ENCODE data around the gene SFSWAP. TPM values are rescaled to one million over a fixed set of nuclear protein-coding genes. Genes with fewer than 3 reads are reported as not detected.

SFSWAP gene
- total and polyA plus RNA-seq, 2 of the 13 experiments (the other 11 are each of a cell fraction or from before 2014, with no cell fraction given) = 17.1 to 27.7 TPM

GRCh38 chr12:131755305-131756113 is 44.6 kb downstream of the SFSWAP start (continued):
- TF ChIP-seq MED8 (CRISPR knock-in tag; IDR thresholded peaks at IDR 0.05; ENCODE audit: insufficient replicate concordance) = no peak
- no peak for TF ChIP-seq ZNF350 (CRISPR knock-in tag; IDR thresholded peaks at IDR 0.05; ENCODE audit: borderline replicate concordance, low read depth)
- peak; percentile 47 for TF ChIP-seq STAG1 (CRISPR knock-in tag; IDR thresholded peaks at IDR 0.05)
- no peak for TF ChIP-seq GTF2F1 (IDR thresholded peaks at IDR 0.05; ENCODE audit: low read length)
- TF ChIP-seq SMC3 (IDR thresholded peaks at IDR 0.05; ENCODE audit: low read length) = peak; percentile 26; the same call in 1 of the 2 replicates
- peak; percentile 64 for TF ChIP-seq ZMYM4 (CRISPR knock-in tag; IDR thresholded peaks at IDR 0.05)
- TF ChIP-seq CTCF (CRISPR knock-in tag; IDR thresholded peaks at IDR 0.05) = peak; percentile 66
- TF ChIP-seq POGZ (CRISPR knock-in tag; IDR thresholded peaks at IDR 0.05) = peak; percentile 58
- no peak for TF ChIP-seq SRSF9 (IDR thresholded peaks at IDR 0.05; ENCODE audit: borderline replicate concordance, insufficient read depth, low read depth, low read length, poor library complexity, severe bottlenecking)
- TF ChIP-seq ZNF574 (CRISPR knock-in tag; IDR thresholded peaks at IDR 0.05) = peak; percentile 96
- TF ChIP-seq ZFX (CRISPR knock-in tag; IDR thresholded peaks at IDR 0.05; ENCODE audit: low read depth) = no peak
- TF ChIP-seq HOMEZ (CRISPR knock-in tag; IDR thresholded peaks at IDR 0.05; ENCODE audit: low read depth) = 0 out of 2 replicates have a peak, but pooled peaks have one; percentile 13
